SK-N-SH (cell line): ENCODE measurements around the gene SLC24A4.

Experiments
- RAD21 ChIP-seq: IDR thresholded peaks from 2 replicates; pipeline ENCODE4 v1.6.1; 2012; ENCODE audit warnings: mild to moderate bottlenecking, low read length
- TF ChIP-seq, protein P1 (sequence below): fragments of 200-600 bp; sonication (generic); IDR thresholded peaks from 2 replicates; pipeline ENCODE4 v1.6.1; 2017; ENCODE audit warnings: antibody characterized with exemption, mild to moderate bottlenecking, moderate library complexity

DNA sequence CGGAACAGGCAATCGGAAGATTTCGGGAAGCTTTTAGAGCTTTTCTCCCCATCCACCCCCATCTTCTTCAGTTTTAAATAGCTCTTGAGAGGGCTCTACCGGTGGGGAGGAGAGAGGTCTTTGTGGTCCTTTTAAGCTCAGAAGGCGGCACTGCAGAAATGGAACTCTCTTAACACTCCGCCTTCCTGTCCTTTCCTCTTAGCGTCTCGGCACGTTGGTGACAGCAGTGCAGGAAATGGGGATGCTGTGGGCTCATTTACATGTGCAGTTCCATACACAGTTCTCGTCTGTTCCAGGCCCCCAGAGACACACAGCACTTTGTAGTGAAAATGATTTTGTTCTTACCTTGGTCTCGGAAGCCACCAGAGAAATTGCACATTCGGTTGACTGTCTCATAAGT lies 140.2 kb downstream of the SLC24A4 start:
- TF ChIP-seq, protein P1, sequence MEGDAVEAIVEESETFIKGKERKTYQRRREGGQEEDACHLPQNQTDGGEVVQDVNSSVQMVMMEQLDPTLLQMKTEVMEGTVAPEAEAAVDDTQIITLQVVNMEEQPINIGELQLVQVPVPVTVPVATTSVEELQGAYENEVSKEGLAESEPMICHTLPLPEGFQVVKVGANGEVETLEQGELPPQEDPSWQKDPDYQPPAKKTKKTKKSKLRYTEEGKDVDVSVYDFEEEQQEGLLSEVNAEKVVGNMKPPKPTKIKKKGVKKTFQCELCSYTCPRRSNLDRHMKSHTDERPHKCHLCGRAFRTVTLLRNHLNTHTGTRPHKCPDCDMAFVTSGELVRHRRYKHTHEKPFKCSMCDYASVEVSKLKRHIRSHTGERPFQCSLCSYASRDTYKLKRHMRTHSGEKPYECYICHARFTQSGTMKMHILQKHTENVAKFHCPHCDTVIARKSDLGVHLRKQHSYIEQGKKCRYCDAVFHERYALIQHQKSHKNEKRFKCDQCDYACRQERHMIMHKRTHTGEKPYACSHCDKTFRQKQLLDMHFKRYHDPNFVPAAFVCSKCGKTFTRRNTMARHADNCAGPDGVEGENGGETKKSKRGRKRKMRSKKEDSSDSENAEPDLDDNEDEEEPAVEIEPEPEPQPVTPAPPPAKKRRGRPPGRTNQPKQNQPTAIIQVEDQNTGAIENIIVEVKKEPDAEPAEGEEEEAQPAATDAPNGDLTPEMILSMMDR, result no peak
- TF ChIP-seq RAD21, result no peak
